Measurements from ENCODE around the gene UBC.

Gene UBC

GRCh38 chr12:124940393-124941169, 26.1 kb upstream of the UBC start (continued):
- TF ChIP-seq ZNF529 (tag by site-specific recombination; IDR thresholded peaks at IDR 0.05; ENCODE audit: insufficient replicate concordance) (no peak), ZNF354C (tag by site-specific recombination; IDR thresholded peaks at IDR 0.05; ENCODE audit: borderline replicate concordance, low read depth) (no peak), GLI2 (tag by site-specific recombination; IDR thresholded peaks at IDR 0.05; ENCODE audit: borderline replicate concordance, low read depth) (no peak), BCL11B (tag by site-specific recombination; IDR thresholded peaks at IDR 0.05; ENCODE audit: low read depth) (peak; percentile 90; the same call in 1 of the 2 replicates), ZNF175 (tag by site-specific recombination; IDR thresholded peaks at IDR 0.05) (no peak), ZNF692 (tag by site-specific recombination; IDR thresholded peaks at IDR 0.05) (no peak), ZNF704 (tag by site-specific recombination; IDR thresholded peaks at IDR 0.05) (no peak), CTCF (tag by site-specific recombination; IDR thresholded peaks at IDR 0.05) (peak; percentile 99), ZFP41 (tag by site-specific recombination; IDR thresholded peaks at IDR 0.05; ENCODE audit: borderline replicate concordance) (no peak), SCRT2 (tag by site-specific recombination; IDR thresholded peaks at IDR 0.05) (no peak), ZNF658 (tag by site-specific recombination; IDR thresholded peaks at IDR 0.05) (no peak), GLIS1 (tag by site-specific recombination; IDR thresholded peaks at IDR 0.05) (peak; percentile 75), ZSCAN16 (tag by site-specific recombination; IDR thresholded peaks at IDR 0.05) (0 out of 2 replicates have a peak, but pooled peaks have one; percentile 42), ZNF776 (tag by site-specific recombination; IDR thresholded peaks at IDR 0.05; ENCODE audit: borderline replicate concordance) (no peak), HIC1 (tag by site-specific recombination; IDR thresholded peaks at IDR 0.05) (no peak), ZNF549 (tag by site-specific recombination; IDR thresholded peaks at IDR 0.05) (no peak), ZNF114 (tag by site-specific recombination; IDR thresholded peaks at IDR 0.05) (no peak), HOXC10 (CRISPR knock-in tag; IDR thresholded peaks at IDR 0.05) (no peak), PRDM2 (tag by site-specific recombination; IDR thresholded peaks at IDR 0.05; ENCODE audit: borderline replicate concordance) (no peak), YY1 (tag by site-specific recombination; IDR thresholded peaks at IDR 0.05) (no peak; the same call in 1 of the 2 replicates), ZNF792 (tag by site-specific recombination; IDR thresholded peaks at IDR 0.05) (no peak), ZNF785 (tag by site-specific recombination; IDR thresholded peaks at IDR 0.05) (no peak), REPIN1 (tag by site-specific recombination; IDR thresholded peaks at IDR 0.05; ENCODE audit: low read depth) (no peak; the same call in 1 of the 2 replicates), ZNF24 (tag by site-specific recombination; IDR thresholded peaks at IDR 0.05) (no peak), ZBTB17 (tag by site-specific recombination; IDR thresholded peaks at IDR 0.05) (peak; percentile 77), MEIS1 (CRISPR knock-in tag; IDR thresholded peaks at IDR 0.05; ENCODE audit: borderline replicate concordance) (no peak), ZNF302 (tag by site-specific recombination; IDR thresholded peaks at IDR 0.05; ENCODE audit: low read depth) (no peak), ZBTB7A (tag by site-specific recombination; IDR thresholded peaks at IDR 0.05; ENCODE audit: low read depth) (no peak)

All from HEK293 (cell line).